Heart left ventricle (tissue), 16 donors: ENCODE measurements around the gene CNGA2. TPM values are rescaled to one million over a fixed set of nuclear protein-coding genes. Genes with fewer than 3 reads are reported as not detected.

Experiments
- ATAC-seq, 4 donors: fragments of 200-7000 bp; cut with Tn5 transposase; one replicate each; pipeline ENCODE4 v1.9.1; 2020 to 2022; ENCODE audit warnings: moderate library complexity in 4 of 4, mild to moderate bottlenecking in 3 of 4, moderate number of reproducible peaks in 1 of 4
- DNase-seq, 5 donors: peaks; one replicate each; pipeline ENCODE4 v3.0.0-alpha.2; 2020
- H3K27ac ChIP-seq, 12 donors: fragments of 200-600 bp; sonication (generic) in 4 of 12; one replicate each; pipeline versions ENCODE4 v1.5.0 to v1.8.0; 2016 to 2022; ENCODE audit warnings: mild to moderate bottlenecking in 2 of 12
- H3K27me3 ChIP-seq, 9 donors: fragments of 200-600 bp; sonication (generic) in 2 of 9; one replicate each; pipeline versions ENCODE4 v1.5.1 to v1.8.0; 2016 to 2022; ENCODE audit warnings: mild to moderate bottlenecking in 3 of 9
- H3K36me3 ChIP-seq, 9 donors: fragments of 200-600 bp; sonication (generic) in 2 of 9; one replicate each; pipeline versions ENCODE4 v1.5.0 to v1.8.0; 2018 to 2022; ENCODE audit warnings: mild to moderate bottlenecking in 2 of 9
- H3K4me1 ChIP-seq, 12 donors: fragments of 200-600 bp; sonication (generic) in 4 of 12; one replicate each; pipeline versions ENCODE4 v1.5.0 to v1.8.0; 2016 to 2022; ENCODE audit warnings: mild to moderate bottlenecking in 3 of 12
- H3K4me3 ChIP-seq, 12 donors: fragments of 200-600 bp; sonication (generic) in 4 of 12; one replicate each; pipeline versions ENCODE4 v1.5.0 to v1.8.0; 2017 to 2022; ENCODE audit warnings: mild to moderate bottlenecking in 9 of 12, moderate library complexity in 4 of 12
- H3K9me3 ChIP-seq, 12 donors: fragments of 200-600 bp; sonication (generic) in 4 of 12; one replicate each; pipeline versions ENCODE4 v1.5.0 to v1.8.0; 2016 to 2022; ENCODE audit warnings: mild to moderate bottlenecking in 1 of 12
- CTCF ChIP-seq, 12 donors: fragments of 200-600 bp; sonication (generic) in 4 of 12; IDR thresholded peaks; one replicate each; pipeline versions ENCODE4 v1.5.0 to v1.8.0; 2018 to 2022; ENCODE audit warnings: antibody characterized with exemption in 12 of 12, mild to moderate bottlenecking in 5 of 12
- POLR2A ChIP-seq, 2 donors: fragments of 450-650 bp; IDR thresholded peaks; one replicate each; pipeline ENCODE4 v1.6.1; 2017; ENCODE audit warnings: antibody characterized with exemption in 2 of 2, mild to moderate bottlenecking in 2 of 2, moderate library complexity in 2 of 2
- WGBS, 4 donors: extraction: QIAGEN DNeasy Blood & Tissue Kit in 2 of 4; methylation state at CpG; one replicate each; pipeline versions ENCODE4 v1.1.5 to v1.1.7; 2013 to 2018; 5-methylcytosine and 5-hydroxymethylcytosine counted together
- intact Hi-C, 10 donors: fragments of 100-400 bp; cut with DNase I; formaldehyde crosslinking; loops; one replicate each; pipeline versions ENCODE4 v1.11.1 to v1.14.2; 2022
- polyA plus RNA-seq, 2 donors: library from polyadenylated mRNA; stranded (reverse); fragments of 200-250 nt; gene quantifications; one replicate each; pipeline ENCODE4 v1.2.3, GENCODE V29; 2013
- total RNA-seq, 9 donors: library from RNA; depleted of rRNA in 2 of 9; stranded (reverse); fragments of >200 nt in 2 of 9; fragmentation: NEBNext Ultra II Directional in 3 of 9; extraction: Animal tissue kit (Norgen Biotek cat#: 25700) in 3 of 9; gene quantifications; one replicate each; pipeline versions ENCODE4 v1.1.0 to v1.2.4, GENCODE V29; 2016 to 2023
- donor health status: ischemic (EF 13 %, LVEDD 7.1; RV severe dilation, severe dysfunction).
- donor health status: healthy with polysubstance abuse.
- donor health status: DM: no; HTN: yes; CAD: no.
- donor health status: DM: no; HTN: no; CAD: no.
- donor health status: ischemic (EF 25% LVEDD 6.9; RV normal size, moderate dysfunction).
- donor health status: ischemic (EF 25% LVEDD 5.7; RV mildly dilated, moderate dysfunction).
- donor health status: healthy.
- donor health status: DM: yes; HTN: yes; CAD: no.
- donor health status: ischemic (EF 35%, LVEDD 5.7; RV mildly dilated, moderate dysfunction).
- donor health status: nonischemic (EF 11% LVEDD 7.7; RV severe dilation, severe dysfunction).
- donor health status: DM: yes; HTN: yes; CAD: no.
- donor health status: PGD.
- donor health status: ischemic (EF 29% LVEDD 5.4; RV normal size, mild dysfunction).
- donor health status: nonischemic (EF 23%, LVEDD 6.1; RV moderate dilation, normal function).

CNGA2 gene
- total and polyA plus RNA-seq, 11 donors: not detected

GRCh38 chrX:151738751-151739150 lies 4.2 kb downstream of the CNGA2 start:
- WGBS, 4 donors: 59 to 89% (median 85%) methylated on average over 6 to 7 of the region's 7 CpGs
- no peak for ATAC-seq
- no peaks in the 10 kb centered on the region for H3K36me3 ChIP-seq
- peaks cover 0 to 5% (median 0%) of the 10 kb centered on the region in 9 donors for H3K27me3 ChIP-seq
- H3K9me3 ChIP-seq: no peaks in the 10 kb centered on the region
- no peak overlapping the region for H3K27ac ChIP-seq
- H3K4me1 ChIP-seq: no peaks in the 10 kb centered on the region
- no peak overlapping the region for H3K4me3 ChIP-seq
- DNase-seq: no peak
- intact Hi-C loops: no loop called here
- TF ChIP-seq CTCF (IDR thresholded peaks at IDR 0.05): no peak
- no peak for TF ChIP-seq POLR2A (IDR thresholded peaks at IDR 0.05)

- H3K36me3 ChIP-seq: no peaks in the 10 kb centered on the region
- DNase-seq (no peak), ATAC-seq (no peak)
- no peaks in the 10 kb centered on the region for H3K9me3 ChIP-seq
- no peak overlapping the region for H3K4me3 ChIP-seq
- intact Hi-C loops: no loop called here
- H3K27ac ChIP-seq: no peak overlapping the region
- TF ChIP-seq CTCF (IDR thresholded peaks at IDR 0.05) (no peak), POLR2A (IDR thresholded peaks at IDR 0.05) (no peak)
- no peaks in the 10 kb centered on the region for H3K27me3 ChIP-seq
- no peaks in the 10 kb centered on the region for H3K4me1 ChIP-seq
- 70 to 92% (median 84%) methylated on average over 4 of the region's 4 CpGs for WGBS, 4 donors
These were observed 7.1 kb downstream of the CNGA2 start for GRCh38 chrX:151741606-151742005.

GRCh38 chrX:151742311-151742710 lies 7.8 kb downstream of the CNGA2 start:
- Histone ChIP-seq H3K4me1 (no peaks in the 10 kb centered on the region), H3K9me3 (no peaks in the 10 kb centered on the region), H3K4me3 (no peak overlapping the region), H3K36me3 (no peaks in the 10 kb centered on the region), H3K27ac (no peak overlapping the region), H3K27me3 (peaks cover 0 to 2% (median 0%) of the 10 kb centered on the region in 9 donors)
- intact Hi-C loops: no loop called here
- WGBS, 4 donors: 83 to 94% (median 91%) methylated on average over 4 to 5 of the region's 5 CpGs
- no peak for ATAC-seq
- no peak for DNase-seq
- TF ChIP-seq CTCF (IDR thresholded peaks at IDR 0.05) (no peak), POLR2A (IDR thresholded peaks at IDR 0.05) (no peak)

GRCh38 chrX:151743651-151744470 lies 9.3 kb downstream of the CNGA2 start:
- TF ChIP-seq CTCF (IDR thresholded peaks at IDR 0.05) (no peak), POLR2A (IDR thresholded peaks at IDR 0.05) (no peak)
- WGBS, 4 donors: 91 to 96% (median 93%) methylated on average over 21 of the region's 21 CpGs
- Histone ChIP-seq H3K36me3 (no peaks in the 10 kb centered on the region), H3K27me3 (peaks cover 0 to 4% (median 0%) of the 10 kb centered on the region in 9 donors), H3K4me1 (no peaks in the 10 kb centered on the region), H3K27ac (no peak overlapping the region), H3K4me3 (no peak overlapping the region), H3K9me3 (no peaks in the 10 kb centered on the region)
- no peak for ATAC-seq
- intact Hi-C loops: no loop called here
- DNase-seq: no peak
